Liver (tissue), 9 donors: Measurements from ENCODE around the gene NAPEPLD. TPM values are rescaled to one million over a fixed set of nuclear protein-coding genes. Genes with fewer than 3 reads are reported as not detected.

Source experiments
- DNase-seq: peaks from one replicate; pipeline ENCODE4 v3.0.0-alpha.2; 2017; ENCODE audit warnings: low spot score
- H3K27ac ChIP-seq, 2 donors: one replicate each; pipeline ENCODE4 v1.7.0; 2013; ENCODE audit warnings: inconsistent platforms in 2 of 2, low read length in 2 of 2, control low read depth in 1 of 2, low read depth in 1 of 2, mild to moderate bottlenecking in 1 of 2
- H3K27me3 ChIP-seq, 4 donors: one replicate each; pipeline versions ENCODE4 v1.6.1 to v1.7.0; 2013; ENCODE audit warnings: low read length in 3 of 4, inconsistent platforms in 1 of 4, mild to moderate bottlenecking in 1 of 4, moderate library complexity in 1 of 4; ENCODE audit not compliant: control insufficient read depth in 4 of 4, insufficient read depth in 4 of 4
- H3K36me3 ChIP-seq, 4 donors: one replicate each; pipeline versions ENCODE4 v1.6.1 to v1.7.0; 2013; ENCODE audit warnings: low read length in 3 of 4, mild to moderate bottlenecking in 3 of 4, low read depth in 1 of 4, moderate library complexity in 1 of 4; ENCODE audit not compliant: control insufficient read depth in 4 of 4, insufficient read depth in 3 of 4
- H3K4me1 ChIP-seq, 4 donors: one replicate each; pipeline versions ENCODE4 v1.6.1 to v1.7.0; 2013; ENCODE audit warnings: low read length in 3 of 4, mild to moderate bottlenecking in 3 of 4, moderate library complexity in 1 of 4; ENCODE audit not compliant: control insufficient read depth in 4 of 4, insufficient read depth in 4 of 4
- H3K4me3 ChIP-seq, 3 donors: one replicate each; pipeline versions ENCODE4 v1.6.1 to v1.7.0; 2013; ENCODE audit warnings: low read length in 3 of 3, control low read depth in 1 of 3, low read depth in 1 of 3, mild to moderate bottlenecking in 1 of 3
- H3K9ac ChIP-seq, 2 donors: one replicate each; pipeline ENCODE4 v1.7.0; 2013; ENCODE audit warnings: low read length in 2 of 2, mild to moderate bottlenecking in 2 of 2, moderate library complexity in 2 of 2, control low read depth in 1 of 2, low read depth in 1 of 2
- H3K9me3 ChIP-seq, 4 donors: one replicate each; pipeline versions ENCODE4 v1.6.1 to v1.7.0; 2013; ENCODE audit warnings: low read length in 3 of 4; ENCODE audit not compliant: control insufficient read depth in 4 of 4
- ATF3 ChIP-seq: IDR thresholded peaks from 2 replicates; pipeline ENCODE4 v1.6.1; 2016; ENCODE audit warnings: antibody characterized with exemption
- CTCF ChIP-seq: fragments of 150-350 bp; IDR thresholded peaks from 2 replicates; pipeline ENCODE4 v1.5.1; 2017; ENCODE audit warnings: improper control_type of control experiment, low read depth, low read length; ENCODE audit not compliant: missing input control
- EGR1 ChIP-seq, 2 donors: IDR thresholded peaks; 2 replicates each; pipeline ENCODE4 v1.6.1; 2016 to 2018; ENCODE audit warnings: antibody characterized with exemption in 2 of 2, low read depth in 2 of 2
- FOXA1 ChIP-seq: IDR thresholded peaks from 2 replicates; pipeline ENCODE4 v1.6.1; 2016; ENCODE audit warnings: antibody characterized with exemption
- FOXA2 ChIP-seq: IDR thresholded peaks from 2 replicates; pipeline ENCODE4 v1.6.1; 2016; ENCODE audit warnings: antibody characterized with exemption
- GABPA ChIP-seq, 2 donors: IDR thresholded peaks in 1 of 2; conservative IDR thresholded peaks in 1 of 2; 2 replicates each; pipeline ENCODE4 v1.6.1; 2016; ENCODE audit warnings: antibody characterized with exemption in 2 of 2, mild to moderate bottlenecking in 1 of 2, moderate library complexity in 1 of 2
- HNF4A ChIP-seq, 2 donors: conservative IDR thresholded peaks; 2 replicates each; pipeline ENCODE4 v1.6.1; 2016; ENCODE audit warnings: antibody characterized with exemption in 2 of 2, mild to moderate bottlenecking in 2 of 2
- HNF4G ChIP-seq: IDR thresholded peaks from 2 replicates; pipeline ENCODE4 v1.6.1; 2016; ENCODE audit warnings: antibody characterized with exemption
- JUND ChIP-seq, 2 donors: IDR thresholded peaks; 2 replicates each; pipeline ENCODE4 v1.6.1; 2016; ENCODE audit warnings: antibody characterized with exemption in 2 of 2
- MAX ChIP-seq: IDR thresholded peaks from 2 replicates; pipeline ENCODE4 v1.6.1; 2016; ENCODE audit warnings: antibody characterized with exemption
- NR2F2 ChIP-seq: IDR thresholded peaks from 2 replicates; pipeline ENCODE4 v1.6.1; 2016; ENCODE audit warnings: antibody characterized with exemption
- RAD21 ChIP-seq, 2 donors: IDR thresholded peaks; 2 replicates each; pipeline ENCODE4 v1.6.1; 2016; ENCODE audit warnings: antibody characterized with exemption in 2 of 2, mild to moderate bottlenecking in 2 of 2
- REST ChIP-seq: IDR thresholded peaks from 2 replicates; pipeline ENCODE4 v1.6.1; 2016; ENCODE audit warnings: antibody characterized with exemption, mild to moderate bottlenecking
- RXRA ChIP-seq, 2 donors: IDR thresholded peaks; 2 replicates each; pipeline ENCODE4 v1.6.1; 2017 to 2018; ENCODE audit warnings: antibody characterized with exemption in 2 of 2, mild to moderate bottlenecking in 1 of 2
- SP1 ChIP-seq: IDR thresholded peaks from 2 replicates; pipeline ENCODE4 v1.6.1; 2018; ENCODE audit warnings: antibody characterized with exemption, mild to moderate bottlenecking
- TAF1 ChIP-seq: conservative IDR thresholded peaks from 2 replicates; pipeline ENCODE4 v1.6.1; 2016; ENCODE audit warnings: antibody characterized with exemption, mild to moderate bottlenecking
- YY1 ChIP-seq: IDR thresholded peaks from 2 replicates; pipeline ENCODE4 v1.6.1; 2016; ENCODE audit warnings: antibody characterized with exemption, mild to moderate bottlenecking
- ZBTB33 ChIP-seq: IDR thresholded peaks from 2 replicates; pipeline ENCODE4 v1.6.1; 2016; ENCODE audit warnings: antibody characterized with exemption
- WGBS: extraction: QIAGEN DNeasy Blood & Tissue Kit; methylation state at CpG from one replicate; pipeline ENCODE4 v1.1.7; 2013; 5-methylcytosine and 5-hydroxymethylcytosine counted together
- polyA plus RNA-seq, 2 donors: library from polyadenylated mRNA; stranded (reverse) in 1 of 2; unstranded in 1 of 2; fragments of 200-250 nt in 1 of 2; fragments of >200 nt in 1 of 2; fragmentation: Nextera tagmentation in 1 of 2; extraction: Ambion mirVana in 1 of 2; gene quantifications; one replicate each; pipeline versions ENCODE4 v1.2.1 to v1.2.3, GENCODE V29; 2013 to 2015
- total RNA-seq, 2 donors: library from RNA; depleted of rRNA; stranded (reverse); fragments of >200 nt; gene quantifications; one replicate each; pipeline ENCODE4 v1.2.3, GENCODE V29; 2014
- donor health status: healthy.
- donor health status: healthy.
- donor health status: healthy.
- donor health status: healthy.
- donor health status: healthy.

The NAPEPLD gene
- total and polyA plus RNA-seq, 4 donors, result 4.4 to 31.9 (median 18.2) TPM

GRCh38 chr7:103115771-103116170, 33.1 kb downstream of the NAPEPLD start:
- TF ChIP-seq HNF4A (conservative IDR thresholded peaks at IDR 0.05) (no peak), YY1 (no peak), RXRA (IDR thresholded peaks at IDR 0.05) (no peak), GABPA (IDR thresholded peaks at IDR 0.05 in 1 of 2, conservative IDR thresholded peaks at IDR 0.05 in 1 of 2) (no peak), MAX (no peak), CTCF (no peak), FOXA2 (no peak), ATF3 (no peak), TAF1 (no peak), ZBTB33 (no peak), JUND (IDR thresholded peaks at IDR 0.05) (no peak), RAD21 (IDR thresholded peaks at IDR 0.05) (no peak), HNF4G (no peak), SP1 (no peak), FOXA1 (no peak), REST (no peak), EGR1 (IDR thresholded peaks at IDR 0.05; ENCODE audit: low read depth in 2 of 2) (no peak)
- Histone ChIP-seq H3K4me3 (no peak overlapping the region), H3K4me1 (no peaks in the 10 kb centered on the region), H3K9ac (no peak overlapping the region), H3K27me3 (no peaks in the 10 kb centered on the region), H3K36me3 (peaks cover 0 to 16% (median 13%) of the 10 kb centered on the region in 4 donors), H3K9me3 (no peaks in the 10 kb centered on the region), H3K27ac (no peak overlapping the region)
- WGBS, result 97% methylated on average over 4 of the region's 4 CpGs
- DNase-seq, result no peak

GRCh38 chr7:103114576-103115008, 34.3 kb downstream of the NAPEPLD start:
- no peak for DNase-seq
- Histone ChIP-seq H3K36me3 (peaks cover 0 to 10% (median 5%) of the 10 kb centered on the region in 4 donors), H3K4me3 (no peak overlapping the region), H3K9ac (no peak overlapping the region), H3K27me3 (no peaks in the 10 kb centered on the region), H3K9me3 (no peaks in the 10 kb centered on the region), H3K4me1 (no peaks in the 10 kb centered on the region), H3K27ac (no peak overlapping the region)
- 97% methylated on average over 1 of the region's 1 CpG for WGBS
- TF ChIP-seq RAD21 (IDR thresholded peaks at IDR 0.05) (no peak), NR2F2 (no peak), EGR1 (IDR thresholded peaks at IDR 0.05; ENCODE audit: low read depth in 2 of 2) (no peak), HNF4A (conservative IDR thresholded peaks at IDR 0.05) (no peak), HNF4G (no peak), TAF1 (no peak), REST (no peak), FOXA1 (no peak), JUND (IDR thresholded peaks at IDR 0.05) (no peak), ATF3 (no peak), FOXA2 (no peak), GABPA (IDR thresholded peaks at IDR 0.05 in 1 of 2, conservative IDR thresholded peaks at IDR 0.05 in 1 of 2) (no peak), RXRA (IDR thresholded peaks at IDR 0.05) (no peak), MAX (no peak)
